ENCODE measurements around the gene SUN3. TPM values are rescaled to one million over a fixed set of nuclear protein-coding genes. Genes with fewer than 3 reads are reported as not detected.

Gene SUN3
- polyA plus RNA-seq, 3 donors: 0.16 to 0.58 (median 0.45) TPM

DNA sequence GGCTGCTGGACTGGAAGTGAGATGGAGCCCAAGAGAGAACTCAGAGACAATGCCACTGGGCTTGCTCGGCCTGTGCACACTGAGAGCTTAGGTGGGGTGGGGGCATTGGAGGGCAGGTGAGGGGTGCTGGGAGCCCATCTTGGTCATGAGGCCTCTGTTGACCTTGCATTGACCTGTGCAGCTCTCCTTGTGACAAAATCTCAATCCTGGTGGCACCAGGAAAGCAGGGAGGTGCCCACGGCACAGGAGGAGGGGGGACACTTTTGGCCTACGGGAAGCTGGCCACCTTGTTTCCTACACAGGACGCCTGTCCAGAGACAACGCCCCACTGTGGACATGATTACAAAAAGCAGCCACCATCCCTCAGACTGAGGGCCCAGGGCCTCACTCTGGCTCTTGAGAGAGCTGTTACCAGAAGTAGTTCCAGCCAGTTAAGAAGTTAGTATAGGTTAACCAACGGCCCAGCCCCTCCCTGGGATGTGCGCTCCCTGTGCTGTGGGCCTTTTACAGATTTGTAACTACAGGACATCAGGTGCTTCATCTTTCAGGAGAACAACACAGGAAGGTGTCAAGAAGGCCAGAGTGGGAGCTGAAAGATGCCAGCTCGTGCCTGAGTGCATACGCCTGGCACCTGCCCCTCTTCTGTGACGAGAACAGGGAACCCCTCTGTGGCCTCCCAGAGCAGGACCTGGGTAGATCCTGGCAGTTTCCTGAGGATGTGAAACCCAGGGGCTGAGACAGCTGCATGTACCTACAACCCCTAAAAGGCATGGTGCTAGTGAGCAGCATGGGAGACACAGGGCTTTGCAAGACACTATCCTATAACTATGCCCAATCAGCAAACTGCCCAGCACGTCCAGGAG is 91.0 kb downstream of the SUN3 start:
- DNase-seq (ENCODE audit: extremely low read depth in 1 of 11, low read depth in 9 of 11, low spot score in 4 of 11): no peak

Other genes with a start within 250 kb of the SUN3 start
- gene PKD1L1, start 80.6 kb downstream of the SUN3 start, polyA plus RNA-seq (ENCODE audit: insufficient read length in 3 of 3): under 1 TPM; 0.22 to 0.50 (median 0.30) TPM
- 10 to 100 TPM; 17.0 to 24.5 (median 19.0) TPM for gene HUS1, start 49.5 kb downstream of the SUN3 start, polyA plus RNA-seq (ENCODE audit: insufficient read length in 3 of 3)
- 1 to 10 TPM in 1 of 3 donors, under 1 TPM in 2; 0.49 to 1.3 (median 0.62) TPM for gene C7orf57, start 6.4 kb upstream of the SUN3 start, polyA plus RNA-seq (ENCODE audit: insufficient read length in 3 of 3)
- 10 to 100 TPM in 2 of 3 donors, 1 to 10 TPM in 1; 9.0 to 14.6 (median 11.9) TPM for gene UPP1, start 60.2 kb upstream of the SUN3 start, polyA plus RNA-seq (ENCODE audit: insufficient read length in 3 of 3)
- gene ABCA13, start 142.4 kb upstream of the SUN3 start, polyA plus RNA-seq (ENCODE audit: insufficient read length in 3 of 3): under 1 TPM; 0.67 to 0.94 (median 0.68) TPM